HepG2 (cell line): ENCODE measurements around the gene NELL1. TPM values are rescaled to one million over a fixed set of nuclear protein-coding genes. Genes with fewer than 3 reads are reported as not detected.

Source experiments
- ATAC-seq: fragments of 200-7000 bp; cut with Tn5 transposase; 3 replicates; pipeline ENCODE4 v1.9.1; 2020; ENCODE audit warnings: mild to moderate bottlenecking, moderate library complexity
- BruUV-seq: library from RNA; stranded (reverse); fragments of 400-500 nt; replicated peaks from 2 replicates; lab custom pipeline; 2021; lab: Mats Ljungman, UMichigan
- CTCF ChIA-PET: fragments of 300-600 bp; formaldehyde crosslinking; extraction: SDS; loops from one replicate; lab custom pipeline; 2021; ENCODE audit warnings: low total read pairs, inconsistent platforms, low intra/inter-chr PET ratio; lab: Yijun Ruan, JAX
- POLR2A ChIA-PET: fragments of 350-600 bp; sonication (Branson Sonifier 250); formaldehyde crosslinking; loops from one replicate; lab custom pipeline; 2020; ENCODE audit warnings: antibody characterized with exemption, inconsistent platforms; lab: Yijun Ruan, JAX
- DNase-seq: peaks from one replicate; pipeline ENCODE4 v3.0.0-alpha.2; 2015; ENCODE audit warnings: low spot score
- FAIRE-seq: peaks from 3 replicates; lab custom pipeline; 2011; peaks lifted over from hg19 to GRCh38; lab: Jason Lieb, UNC
- H2AFZ ChIP-seq: one replicate; pipeline ENCODE4 v1.6.1; 2011; ENCODE audit warnings: low read length, inconsistent platforms
- H3K27ac ChIP-seq: fragments of 300-600 bp; 3 replicates; pipeline ENCODE4 v1.8.0; 2011; ENCODE audit warnings: mixed run types, mild to moderate bottlenecking, mixed read lengths, low read length, inconsistent platforms; ENCODE audit not compliant: insufficient read depth; ENCODE audit errors: extremely low read length
- H3K27me3 ChIP-seq, 2 experiments: fragments of 200-600 bp in 1 of 2; 2 replicates in 1 of 2; 3 replicates in 1 of 2; pipeline versions ENCODE4 v1.6.0 to v1.8.0; 2011; ENCODE audit warnings: low read length in 2 of 2, mild to moderate bottlenecking in 2 of 2, moderate library complexity in 2 of 2, inconsistent platforms in 1 of 2; ENCODE audit not compliant: insufficient read depth in 2 of 2, control insufficient read depth in 1 of 2
- H3K36me3 ChIP-seq, 2 experiments: fragments of 200-600 bp in 1 of 2; replicated peaks in 1 of 2; 2 replicates in 1 of 2; 3 replicates in 1 of 2; pipeline versions ENCODE4 v1.5.1 to v1.8.0; 2011; ENCODE audit warnings: low read length in 2 of 2, inconsistent platforms in 1 of 2; ENCODE audit not compliant: insufficient read depth in 2 of 2, control insufficient read depth in 1 of 2
- H3K4me1 ChIP-seq: 2 replicates; pipeline ENCODE4 v1.5.1; 2012; ENCODE audit warnings: low read length, inconsistent platforms; ENCODE audit not compliant: insufficient read depth
- H3K4me2 ChIP-seq: 2 replicates; pipeline ENCODE4 v1.6.0; 2011; ENCODE audit warnings: low read depth, low read length, inconsistent platforms
- H3K4me3 ChIP-seq, 3 experiments: fragments of 200-600 bp in 1 of 3; sonication (generic), shearing (Covaris generic) in 1 of 3; replicated peaks in 1 of 3; 2 replicates each; pipeline ENCODE4 v1.5.1; 2011 to 2016; ENCODE audit warnings: low read length in 3 of 3, inconsistent platforms in 2 of 3, low read depth in 2 of 3, mild to moderate bottlenecking in 2 of 3, control low read depth in 1 of 3, mixed read lengths in 1 of 3; ENCODE audit not compliant: insufficient read depth in 1 of 3
- H3K79me2 ChIP-seq: one replicate; pipeline ENCODE4 v1.6.1; 2011; ENCODE audit warnings: low read length, inconsistent platforms; ENCODE audit not compliant: insufficient read depth
- H3K9ac ChIP-seq: 2 replicates; pipeline ENCODE4 v1.6.0; 2011; ENCODE audit warnings: mild to moderate bottlenecking, low read depth, low read length, inconsistent platforms; ENCODE audit not compliant: insufficient read depth
- H3K9me3 ChIP-seq: 2 replicates; pipeline ENCODE4 v1.5.1; 2012; ENCODE audit warnings: mild to moderate bottlenecking, low read length
- H4K20me1 ChIP-seq: 2 replicates; pipeline ENCODE4 v1.6.0; 2011; ENCODE audit warnings: inconsistent platforms, mild to moderate bottlenecking, low read length, moderate library complexity; ENCODE audit not compliant: insufficient read depth
- DNMT3B ChIP-seq: conservative IDR thresholded peaks from 2 replicates; pipeline ENCODE4 v1.6.1; 2016; ENCODE audit warnings: missing biosample characterization, control low read depth
- GZF1 ChIP-seq: sonication (generic); formaldehyde crosslinking; IDR thresholded peaks from 2 replicates; pipeline ENCODE4 v1.5.1; 2020; ENCODE audit warnings: mild to moderate bottlenecking, missing genetic modification reagents
- RBAK ChIP-seq: sonication (generic); formaldehyde crosslinking; IDR thresholded peaks from 2 replicates; pipeline ENCODE4 v1.5.1; 2020; ENCODE audit warnings: mild to moderate bottlenecking, missing genetic modification reagents
- TOE1 ChIP-seq: sonication (generic); formaldehyde crosslinking; IDR thresholded peaks from 2 replicates; pipeline ENCODE4 v1.4.0; 2020; ENCODE audit warnings: mild to moderate bottlenecking, missing genetic modification reagents
- ZFP41 ChIP-seq: sonication (generic); formaldehyde crosslinking; IDR thresholded peaks from 2 replicates; pipeline ENCODE4 v1.4.0; 2020; ENCODE audit warnings: mild to moderate bottlenecking, missing genetic modification reagents, borderline replicate concordance
- ZNF484 ChIP-seq: sonication (generic); formaldehyde crosslinking; IDR thresholded peaks from 2 replicates; pipeline ENCODE4 v1.5.1; 2020; ENCODE audit warnings: mild to moderate bottlenecking, low read depth, missing genetic modification reagents, borderline replicate concordance
- ZNF724P ChIP-seq: sonication (generic); formaldehyde crosslinking; IDR thresholded peaks from 2 replicates; pipeline ENCODE4 v1.8.0; 2022; ENCODE audit warnings: missing genetic modification reagents, borderline replicate concordance
- WGBS: methylation state at CpG from one replicate; pipeline ENCODE4 v1.1.6; 2017; ENCODE audit warnings: low lambda C conversion rate; 5-methylcytosine and 5-hydroxymethylcytosine counted together
- in situ Hi-C: cut with HindIII; loops from 2 replicates; pipeline ENCODE4 v1.10.0; 2017; ENCODE audit warnings: low pct_unique_long_range_greater_than_20kb; ENCODE audit not compliant: extremely low pct_ligation_motif_present
- intact Hi-C: fragments of 100-400 bp; cut with micrococcal nuclease; formaldehyde crosslinking; loops from one replicate; pipeline ENCODE4 v1.10.0; 2022; ENCODE audit not compliant: unreplicated experiment
- polyA plus RNA-seq, 8 experiments: library from polyadenylated mRNA; depleted of rRNA in 3 of 8; stranded (reverse) in 7 of 8; unstranded in 1 of 8; fragments of >200 nt; fragmentation: Illumina TruSeq in 4 of 8; extraction: Trizol in 4 of 8; gene quantifications; 2 replicates each; pipeline versions ENCODE4 v1.2.1 to v1.2.3, GENCODE V29; 2011 to 2016; ENCODE audit warnings: low read depth in 4 of 8, missing spikeins in 1 of 8, mixed read lengths in 1 of 8; ENCODE audit not compliant: insufficient read depth in 1 of 8
- total RNA-seq, 5 experiments: library from RNA; depleted of rRNA; stranded (reverse); fragments of >200 nt; fragmentation: Illumina TruSeq; extraction: Trizol; gene quantifications; 2 replicates each; pipeline ENCODE4 v1.2.3, GENCODE V29; 2016; ENCODE audit warnings: low read depth in 1 of 5
- TF ChIP-seq, protein P1 (sequence below): sonication (generic); formaldehyde crosslinking; IDR thresholded peaks from 2 replicates; pipeline ENCODE4 v1.4.0; 2020; ENCODE audit warnings: mild to moderate bottlenecking, missing genetic modification reagents

NELL1 gene
- total and polyA plus RNA-seq, 2 of the 13 experiments (the other 11 are each of a cell fraction or from before 2014, with no cell fraction given) = not detected

DNA sequence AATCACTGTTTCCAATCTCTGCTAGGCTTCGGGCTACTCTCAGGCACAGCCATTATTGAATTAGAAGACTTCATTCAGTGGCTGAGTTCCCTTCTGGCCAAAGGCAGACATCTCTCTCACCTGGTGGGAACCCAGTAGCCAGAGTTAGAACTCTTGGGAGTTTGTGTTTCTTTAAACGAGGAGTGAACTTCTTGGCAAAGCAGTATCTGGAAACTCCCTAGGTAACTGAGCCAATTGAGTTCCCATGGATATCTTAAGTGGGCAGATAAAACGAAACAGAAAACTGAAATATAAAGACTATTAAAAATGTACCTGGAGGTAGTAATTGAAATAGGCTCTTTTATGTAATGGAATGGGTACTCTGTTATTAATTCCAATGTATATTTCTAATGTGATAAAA is 125.6 kb downstream of the NELL1 start:
- in situ Hi-C loops = no loop called here

DNA sequence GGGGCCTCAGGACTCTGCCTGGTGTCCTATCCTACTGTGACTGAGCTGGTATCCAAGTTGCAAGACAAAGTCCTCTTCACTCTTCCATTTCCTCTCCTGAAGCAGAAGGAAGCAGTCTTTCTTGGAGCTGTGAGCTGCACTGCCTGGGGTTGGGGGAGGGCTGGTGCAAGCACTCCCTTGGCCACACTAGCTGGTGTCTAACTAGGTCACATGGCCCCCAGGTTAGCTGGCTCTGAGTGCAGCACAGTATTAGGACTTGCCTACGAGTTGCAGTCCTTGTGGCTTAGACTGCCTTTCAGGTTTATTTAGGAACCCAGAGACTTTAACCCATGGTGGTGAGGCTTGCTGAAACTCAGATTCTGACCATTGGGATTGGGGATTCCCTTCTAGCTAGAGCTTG is 138.9 kb downstream of the NELL1 start:
- BruUV-seq = no TSS peak
- no peaks in the 10 kb centered on the region for H3K9me3 ChIP-seq
- no peak overlapping the region for H3K9ac ChIP-seq
- POLR2A ChIA-PET = no interaction called here
- no peaks in the 10 kb centered on the region for H3K4me1 ChIP-seq
- H3K27ac ChIP-seq = no peak overlapping the region
- no peak overlapping the region for H3K4me3 ChIP-seq
- H3K79me2 ChIP-seq = no peaks in the 10 kb centered on the region
- no peaks in the 10 kb centered on the region for H3K36me3 ChIP-seq
- DNase-seq (no peak), ATAC-seq (no peak), FAIRE-seq (no peak)
- intact Hi-C loops (no loop called here), in situ Hi-C loops (no loop called here)
- H3K4me2 ChIP-seq = no peak overlapping the region
- H4K20me1 ChIP-seq = no peaks in the 10 kb centered on the region
- H3K27me3 ChIP-seq = no peaks in the 10 kb centered on the region
- CTCF ChIA-PET = no interaction called here
- WGBS = no CpG with 5 or more reads among the region's 1 CpG
- H2AFZ ChIP-seq = no peak overlapping the region
- TF ChIP-seq DNMT3B (no peak), GZF1 (CRISPR knock-in tag) (no peak), TOE1 (no peak), ZFP41 (CRISPR knock-in tag) (no peak), ZNF484 (CRISPR knock-in tag) (no peak)
- TF ChIP-seq, protein P1, sequence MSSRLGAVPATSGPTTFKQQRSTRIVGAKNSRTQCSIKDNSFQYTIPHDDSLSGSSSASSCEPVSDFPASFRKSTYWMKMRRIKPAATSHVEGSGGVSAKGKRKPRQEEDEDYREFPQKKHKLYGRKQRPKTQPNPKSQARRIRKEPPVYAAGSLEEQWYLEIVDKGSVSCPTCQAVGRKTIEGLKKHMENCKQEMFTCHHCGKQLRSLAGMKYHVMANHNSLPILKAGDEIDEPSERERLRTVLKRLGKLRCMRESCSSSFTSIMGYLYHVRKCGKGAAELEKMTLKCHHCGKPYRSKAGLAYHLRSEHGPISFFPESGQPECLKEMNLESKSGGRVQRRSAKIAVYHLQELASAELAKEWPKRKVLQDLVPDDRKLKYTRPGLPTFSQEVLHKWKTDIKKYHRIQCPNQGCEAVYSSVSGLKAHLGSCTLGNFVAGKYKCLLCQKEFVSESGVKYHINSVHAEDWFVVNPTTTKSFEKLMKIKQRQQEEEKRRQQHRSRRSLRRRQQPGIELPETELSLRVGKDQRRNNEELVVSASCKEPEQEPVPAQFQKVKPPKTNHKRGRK (CRISPR knock-in tag) = no peak

More for the DNA sequence above, 125.6 kb downstream of the NELL1 start:
- POLR2A ChIA-PET = no interaction called here
- Histone ChIP-seq H3K36me3 (no peaks in the 10 kb centered on the region), H3K9ac (no peak overlapping the region), H2AFZ (no peak overlapping the region), H3K4me1 (no peaks in the 10 kb centered on the region), H3K27ac (no peak overlapping the region), H4K20me1 (no peaks in the 10 kb centered on the region), H3K4me2 (no peak overlapping the region), H3K9me3 (no peaks in the 10 kb centered on the region), H3K4me3 (no peak overlapping the region), H3K27me3 (no peaks in the 10 kb centered on the region), H3K79me2 (no peaks in the 10 kb centered on the region)
- CTCF ChIA-PET = no interaction called here
- no peak for ATAC-seq
- intact Hi-C loops = no loop called here
- TF ChIP-seq ZNF724P (no peak), RBAK (CRISPR knock-in tag) (no peak)
- no peak for DNase-seq
- FAIRE-seq = no peak
- 15% methylated on average over 3 of the region's 3 CpGs for WGBS
- BruUV-seq = no TSS peak
